ENCODE data around the gene NCOA7.

The NCOA7 gene

DNA sequence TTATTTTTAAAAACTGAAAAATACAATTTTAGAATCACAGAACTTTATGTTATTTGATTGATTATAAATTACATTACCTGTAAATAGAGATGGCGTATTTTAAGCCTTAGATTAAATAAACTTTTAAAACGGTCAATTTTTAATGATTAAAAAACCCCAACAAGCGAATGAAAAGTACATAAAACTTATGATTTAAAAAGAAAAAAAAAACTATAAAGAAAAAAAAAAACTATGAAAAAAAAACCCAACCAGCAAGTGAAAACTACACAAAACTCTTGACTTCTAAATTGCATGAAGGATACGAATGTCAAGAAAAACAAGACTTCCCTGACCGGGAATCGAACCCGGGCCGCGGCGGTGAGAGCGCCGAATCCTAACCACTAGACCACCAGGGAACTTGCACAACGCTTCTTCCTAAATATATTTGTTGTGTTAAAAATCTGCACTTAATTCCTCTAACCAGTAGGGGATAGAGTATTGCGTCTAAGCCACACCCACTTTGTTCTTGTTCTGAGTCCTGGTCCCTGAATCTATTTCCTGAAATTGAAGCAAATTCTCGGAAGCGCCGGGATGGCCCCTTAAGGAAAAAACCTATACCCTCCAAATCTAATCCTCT is 10.7 kb upstream of the NCOA7 start:
- Histone ChIP-seq H3K27ac (ENCODE audit: low read length) (peak overlapping the region; percentile 88), H3K4me3 (ENCODE audit: low read length in 2 of 2) (peak overlapping the region; percentile 68 to 88), H3K4me1 (ENCODE audit: control insufficient read depth, insufficient read depth, low read length) (no peaks in the 10 kb centered on the region), H3K9ac (ENCODE audit: low read length in 2 of 2) (peak overlapping the region; percentile 82 to 87), H3K9me3 (ENCODE audit: control insufficient read depth in 2 of 2, low read length in 2 of 2) (no peaks in the 10 kb centered on the region), H3K36me3 (ENCODE audit: control insufficient read depth in 2 of 2, insufficient read depth in 2 of 2, low read length in 2 of 2) (no peaks in the 10 kb centered on the region), H3K27me3 (ENCODE audit: control insufficient read depth in 1 of 2, insufficient read depth in 2 of 2, low read length in 2 of 2) (no peaks in the 10 kb centered on the region)

DNA sequence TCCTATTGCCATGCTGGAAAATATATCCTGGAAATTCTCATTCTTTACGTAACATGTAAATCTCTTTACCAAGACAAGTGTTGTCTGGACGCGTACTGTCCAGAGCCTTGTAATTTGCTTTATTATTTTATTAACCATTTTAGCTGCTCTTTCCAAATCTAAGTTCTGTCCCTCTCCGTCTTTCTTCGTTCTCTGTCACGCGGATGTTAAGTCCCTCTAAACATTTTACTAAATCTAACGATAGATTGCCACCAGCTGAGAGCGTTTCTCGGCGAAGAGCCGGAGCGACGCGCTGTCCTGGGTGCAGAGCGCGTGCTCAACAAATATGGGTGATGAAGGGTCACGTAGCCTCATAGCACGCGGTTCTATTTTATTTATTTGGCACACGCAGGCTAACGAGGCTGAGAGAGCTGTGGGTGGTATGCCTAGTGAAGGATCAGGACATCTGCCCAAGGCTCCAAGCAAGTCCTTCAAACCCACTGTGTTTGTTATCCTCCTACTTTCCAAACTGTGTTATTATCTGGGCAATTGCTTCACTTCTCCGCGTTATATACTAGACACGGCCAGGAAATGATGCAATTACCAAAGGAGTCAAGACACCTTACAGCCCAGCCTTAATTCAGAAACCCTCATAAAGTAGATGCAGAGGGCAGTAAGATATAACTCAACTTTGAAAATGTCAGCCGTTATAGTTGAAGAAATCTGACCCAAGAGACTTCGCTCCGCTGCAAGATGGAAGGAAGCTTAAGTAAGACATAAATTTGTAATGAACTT is 10.0 kb upstream of the NCOA7 start:
- Histone ChIP-seq H3K36me3 (ENCODE audit: control insufficient read depth in 2 of 2, insufficient read depth in 2 of 2, low read length in 2 of 2) (no peaks in the 10 kb centered on the region), H3K4me3 (ENCODE audit: low read length in 2 of 2) (peak overlapping the region; percentile 68 to 88), H3K4me1 (ENCODE audit: control insufficient read depth, insufficient read depth, low read length) (no peaks in the 10 kb centered on the region), H3K9me3 (ENCODE audit: control insufficient read depth in 2 of 2, low read length in 2 of 2) (no peaks in the 10 kb centered on the region), H3K27me3 (ENCODE audit: control insufficient read depth in 1 of 2, insufficient read depth in 2 of 2, low read length in 2 of 2) (no peaks in the 10 kb centered on the region), H3K9ac (ENCODE audit: low read length in 2 of 2) (peak overlapping the region; percentile 82 to 87), H3K27ac (ENCODE audit: low read length) (peak overlapping the region; percentile 88)

GRCh38 chr6:125781314-125781868 is 9.4 kb upstream of the NCOA7 start:
- H3K9me3 ChIP-seq (ENCODE audit: control insufficient read depth in 2 of 2, low read length in 2 of 2), result no peaks in the 10 kb centered on the region
- no peaks in the 10 kb centered on the region for H3K36me3 ChIP-seq (ENCODE audit: control insufficient read depth in 2 of 2, insufficient read depth in 2 of 2, low read length in 2 of 2)
- H3K27ac ChIP-seq (ENCODE audit: low read length), result peak overlapping the region; percentile 88
- peak overlapping the region; percentile 82 to 87 for H3K9ac ChIP-seq (ENCODE audit: low read length in 2 of 2)
- H3K27me3 ChIP-seq (ENCODE audit: control insufficient read depth in 1 of 2, insufficient read depth in 2 of 2, low read length in 2 of 2), result no peaks in the 10 kb centered on the region
- peak overlapping the region; percentile 68 to 88 for H3K4me3 ChIP-seq (ENCODE audit: low read length in 2 of 2)
- no peaks in the 10 kb centered on the region for H3K4me1 ChIP-seq (ENCODE audit: control insufficient read depth, insufficient read depth, low read length)

GRCh38 chr6:125784365-125784764 is 6.4 kb upstream of the NCOA7 start:
- Histone ChIP-seq H3K27me3 (ENCODE audit: control insufficient read depth in 1 of 2, insufficient read depth in 2 of 2, low read length in 2 of 2) (no peaks in the 10 kb centered on the region), H3K9ac (ENCODE audit: low read length in 2 of 2) (no peak overlapping the region), H3K9me3 (ENCODE audit: control insufficient read depth in 2 of 2, low read length in 2 of 2) (no peaks in the 10 kb centered on the region), H3K27ac (ENCODE audit: low read length) (no peak overlapping the region), H3K4me1 (ENCODE audit: control insufficient read depth, insufficient read depth, low read length) (no peaks in the 10 kb centered on the region), H3K36me3 (ENCODE audit: control insufficient read depth in 2 of 2, insufficient read depth in 2 of 2, low read length in 2 of 2) (no peaks in the 10 kb centered on the region), H3K4me3 (ENCODE audit: low read length in 2 of 2) (no peak overlapping the region)

DNA sequence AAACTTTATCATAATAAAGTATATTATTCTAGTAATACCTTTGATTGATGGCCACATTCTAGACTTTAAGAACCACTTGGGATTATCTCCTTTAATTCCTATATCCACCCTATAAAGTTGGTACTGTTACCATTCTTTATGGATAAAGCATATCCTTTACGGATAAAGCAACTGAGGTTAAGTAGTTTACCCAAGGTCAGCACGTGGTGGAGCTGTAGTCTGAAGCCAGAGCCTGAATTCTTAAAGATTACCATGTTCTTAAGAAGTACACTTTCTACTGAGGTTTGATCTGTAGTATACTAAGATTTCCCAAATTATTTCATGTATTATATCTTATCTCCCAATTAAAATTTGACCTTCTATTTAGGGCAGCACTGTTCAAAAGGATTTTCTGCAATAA is 3.0 kb upstream of the NCOA7 start:
- Histone ChIP-seq H3K36me3 (ENCODE audit: control insufficient read depth in 2 of 2, insufficient read depth in 2 of 2, low read length in 2 of 2) (no peaks in the 10 kb centered on the region), H3K9me3 (ENCODE audit: control insufficient read depth in 2 of 2, low read length in 2 of 2) (no peaks in the 10 kb centered on the region), H3K4me1 (ENCODE audit: control insufficient read depth, insufficient read depth, low read length) (peaks cover 8% of the 10 kb centered on the region), H3K4me3 (ENCODE audit: low read length in 2 of 2) (no peak overlapping the region), H3K27me3 (ENCODE audit: control insufficient read depth in 1 of 2, insufficient read depth in 2 of 2, low read length in 2 of 2) (no peaks in the 10 kb centered on the region), H3K9ac (ENCODE audit: low read length in 2 of 2) (no peak overlapping the region), H3K27ac (ENCODE audit: low read length) (no peak overlapping the region)

GRCh38 chr6:125789167-125789566 is 1.6 kb upstream of the NCOA7 start:
- H3K27me3 ChIP-seq (ENCODE audit: control insufficient read depth in 1 of 2, insufficient read depth in 2 of 2, low read length in 2 of 2), result no peaks in the 10 kb centered on the region
- no peaks in the 10 kb centered on the region for H3K9me3 ChIP-seq (ENCODE audit: control insufficient read depth in 2 of 2, low read length in 2 of 2)
- peak overlapping the region; percentile 97 for H3K27ac ChIP-seq (ENCODE audit: low read length)
- peaks cover 8% of the 10 kb centered on the region for H3K4me1 ChIP-seq (ENCODE audit: control insufficient read depth, insufficient read depth, low read length)
- H3K36me3 ChIP-seq (ENCODE audit: control insufficient read depth in 2 of 2, insufficient read depth in 2 of 2, low read length in 2 of 2), result no peaks in the 10 kb centered on the region
- H3K4me3 ChIP-seq (ENCODE audit: low read length in 2 of 2), result no peak overlapping the region
- H3K9ac ChIP-seq (ENCODE audit: low read length in 2 of 2), result peak overlapping the region in 1 of 2 donors; percentile 92

- peak overlapping the region; percentile 92 to 93 for H3K9ac ChIP-seq (ENCODE audit: low read length in 2 of 2)
- H3K27me3 ChIP-seq (ENCODE audit: control insufficient read depth in 1 of 2, insufficient read depth in 2 of 2, low read length in 2 of 2), result no peaks in the 10 kb centered on the region
- no peaks in the 10 kb centered on the region for H3K36me3 ChIP-seq (ENCODE audit: control insufficient read depth in 2 of 2, insufficient read depth in 2 of 2, low read length in 2 of 2)
- H3K9me3 ChIP-seq (ENCODE audit: control insufficient read depth in 2 of 2, low read length in 2 of 2), result no peaks in the 10 kb centered on the region
- H3K4me3 ChIP-seq (ENCODE audit: low read length in 2 of 2), result peak overlapping the region; percentile 82 to 94
- peaks cover 8% of the 10 kb centered on the region for H3K4me1 ChIP-seq (ENCODE audit: control insufficient read depth, insufficient read depth, low read length)
- H3K27ac ChIP-seq (ENCODE audit: low read length), result peak overlapping the region; percentile 97
Measured at GRCh38 chr6:125789576-125790357, 993 bp upstream of the NCOA7 start.

- Histone ChIP-seq H3K4me1 (ENCODE audit: control insufficient read depth, insufficient read depth, low read length) (peaks cover 8% of the 10 kb centered on the region), H3K36me3 (ENCODE audit: control insufficient read depth in 2 of 2, insufficient read depth in 2 of 2, low read length in 2 of 2) (no peaks in the 10 kb centered on the region), H3K9ac (ENCODE audit: low read length in 2 of 2) (peak overlapping the region; percentile 76 to 92), H3K4me3 (ENCODE audit: low read length in 2 of 2) (peak overlapping the region; percentile 82 to 94), H3K27me3 (ENCODE audit: control insufficient read depth in 1 of 2, insufficient read depth in 2 of 2, low read length in 2 of 2) (no peaks in the 10 kb centered on the region), H3K27ac (ENCODE audit: low read length) (peak overlapping the region; percentile 97), H3K9me3 (ENCODE audit: control insufficient read depth in 2 of 2, low read length in 2 of 2) (no peaks in the 10 kb centered on the region)
Measured at GRCh38 chr6:125791151-125791819, 525 bp downstream of the NCOA7 start.

GRCh38 chr6:125791820-125792165 is 1.0 kb downstream of the NCOA7 start:
- Histone ChIP-seq H3K9ac (ENCODE audit: low read length in 2 of 2) (peak overlapping the region; percentile 76 to 92), H3K27me3 (ENCODE audit: control insufficient read depth in 1 of 2, insufficient read depth in 2 of 2, low read length in 2 of 2) (no peaks in the 10 kb centered on the region), H3K36me3 (ENCODE audit: control insufficient read depth in 2 of 2, insufficient read depth in 2 of 2, low read length in 2 of 2) (no peaks in the 10 kb centered on the region), H3K4me3 (ENCODE audit: low read length in 2 of 2) (peak overlapping the region; percentile 82 to 94), H3K27ac (ENCODE audit: low read length) (no peak overlapping the region), H3K9me3 (ENCODE audit: control insufficient read depth in 2 of 2, low read length in 2 of 2) (no peaks in the 10 kb centered on the region), H3K4me1 (ENCODE audit: control insufficient read depth, insufficient read depth, low read length) (peaks cover 8% of the 10 kb centered on the region)

DNA sequence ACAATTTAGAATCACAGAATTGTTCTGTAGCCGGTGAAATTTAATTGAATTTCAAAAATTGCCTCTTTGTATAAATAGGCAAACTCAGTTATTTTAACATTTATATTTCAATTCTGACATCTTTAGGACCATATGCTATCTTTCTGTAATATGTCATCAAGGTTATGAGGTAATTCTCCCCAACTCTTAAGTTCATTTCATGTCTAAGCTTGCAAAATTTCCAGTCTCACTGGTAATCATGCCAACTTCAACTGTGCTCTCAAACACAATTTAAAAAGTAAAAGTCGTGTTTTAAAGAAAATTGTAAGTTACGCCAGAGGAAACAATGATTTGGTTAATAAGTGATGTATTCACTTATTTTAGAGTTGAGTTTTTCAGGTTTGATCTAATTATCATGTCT is 1.4 kb downstream of the NCOA7 start:
- Histone ChIP-seq H3K4me1 (ENCODE audit: control insufficient read depth, insufficient read depth, low read length) (peaks cover 8% of the 10 kb centered on the region), H3K9ac (ENCODE audit: low read length in 2 of 2) (no peak overlapping the region), H3K4me3 (ENCODE audit: low read length in 2 of 2) (no peak overlapping the region), H3K36me3 (ENCODE audit: control insufficient read depth in 2 of 2, insufficient read depth in 2 of 2, low read length in 2 of 2) (no peaks in the 10 kb centered on the region), H3K27ac (ENCODE audit: low read length) (no peak overlapping the region), H3K9me3 (ENCODE audit: control insufficient read depth in 2 of 2, low read length in 2 of 2) (no peaks in the 10 kb centered on the region), H3K27me3 (ENCODE audit: control insufficient read depth in 1 of 2, insufficient read depth in 2 of 2, low read length in 2 of 2) (no peaks in the 10 kb centered on the region)

Measured in stomach smooth muscle (tissue), 2 donors.